ENCODE measurements around the gene PDPR.
"Not testable (repeated sequence)": the region's sequence is repeated elsewhere in the genome, so short reads cannot be mapped to it uniquely, and the experiment has no call there.

DNA sequence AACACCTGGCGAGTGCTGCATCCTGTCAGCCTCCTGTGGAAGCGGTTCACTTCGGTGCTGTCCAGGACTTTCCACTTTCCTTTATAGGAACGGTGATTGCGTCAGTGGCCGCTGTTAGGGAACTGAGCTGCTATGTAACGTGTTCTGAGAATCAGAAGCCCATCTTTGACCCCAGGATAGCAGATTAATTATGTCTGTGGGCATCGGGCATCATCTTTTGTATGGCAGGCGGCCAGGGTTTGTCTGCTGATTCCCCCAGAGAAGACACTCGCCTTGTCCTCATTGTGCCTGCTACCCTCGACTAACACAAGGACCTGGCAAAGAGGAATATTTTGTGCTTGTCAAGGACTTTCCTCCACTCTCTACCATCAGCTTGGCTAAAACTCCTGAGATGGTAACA lies 33.7 kb downstream of the PDPR start:
- TF ChIP-seq, protein P1, sequence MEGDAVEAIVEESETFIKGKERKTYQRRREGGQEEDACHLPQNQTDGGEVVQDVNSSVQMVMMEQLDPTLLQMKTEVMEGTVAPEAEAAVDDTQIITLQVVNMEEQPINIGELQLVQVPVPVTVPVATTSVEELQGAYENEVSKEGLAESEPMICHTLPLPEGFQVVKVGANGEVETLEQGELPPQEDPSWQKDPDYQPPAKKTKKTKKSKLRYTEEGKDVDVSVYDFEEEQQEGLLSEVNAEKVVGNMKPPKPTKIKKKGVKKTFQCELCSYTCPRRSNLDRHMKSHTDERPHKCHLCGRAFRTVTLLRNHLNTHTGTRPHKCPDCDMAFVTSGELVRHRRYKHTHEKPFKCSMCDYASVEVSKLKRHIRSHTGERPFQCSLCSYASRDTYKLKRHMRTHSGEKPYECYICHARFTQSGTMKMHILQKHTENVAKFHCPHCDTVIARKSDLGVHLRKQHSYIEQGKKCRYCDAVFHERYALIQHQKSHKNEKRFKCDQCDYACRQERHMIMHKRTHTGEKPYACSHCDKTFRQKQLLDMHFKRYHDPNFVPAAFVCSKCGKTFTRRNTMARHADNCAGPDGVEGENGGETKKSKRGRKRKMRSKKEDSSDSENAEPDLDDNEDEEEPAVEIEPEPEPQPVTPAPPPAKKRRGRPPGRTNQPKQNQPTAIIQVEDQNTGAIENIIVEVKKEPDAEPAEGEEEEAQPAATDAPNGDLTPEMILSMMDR (IDR thresholded peaks at IDR 0.05), result not testable (repeated sequence)
- TF ChIP-seq SIN3A (IDR thresholded peaks at IDR 0.05; ENCODE audit: borderline replicate concordance, insufficient read depth, low read depth, low read length), result not testable (repeated sequence)
- TF ChIP-seq, protein P2, sequence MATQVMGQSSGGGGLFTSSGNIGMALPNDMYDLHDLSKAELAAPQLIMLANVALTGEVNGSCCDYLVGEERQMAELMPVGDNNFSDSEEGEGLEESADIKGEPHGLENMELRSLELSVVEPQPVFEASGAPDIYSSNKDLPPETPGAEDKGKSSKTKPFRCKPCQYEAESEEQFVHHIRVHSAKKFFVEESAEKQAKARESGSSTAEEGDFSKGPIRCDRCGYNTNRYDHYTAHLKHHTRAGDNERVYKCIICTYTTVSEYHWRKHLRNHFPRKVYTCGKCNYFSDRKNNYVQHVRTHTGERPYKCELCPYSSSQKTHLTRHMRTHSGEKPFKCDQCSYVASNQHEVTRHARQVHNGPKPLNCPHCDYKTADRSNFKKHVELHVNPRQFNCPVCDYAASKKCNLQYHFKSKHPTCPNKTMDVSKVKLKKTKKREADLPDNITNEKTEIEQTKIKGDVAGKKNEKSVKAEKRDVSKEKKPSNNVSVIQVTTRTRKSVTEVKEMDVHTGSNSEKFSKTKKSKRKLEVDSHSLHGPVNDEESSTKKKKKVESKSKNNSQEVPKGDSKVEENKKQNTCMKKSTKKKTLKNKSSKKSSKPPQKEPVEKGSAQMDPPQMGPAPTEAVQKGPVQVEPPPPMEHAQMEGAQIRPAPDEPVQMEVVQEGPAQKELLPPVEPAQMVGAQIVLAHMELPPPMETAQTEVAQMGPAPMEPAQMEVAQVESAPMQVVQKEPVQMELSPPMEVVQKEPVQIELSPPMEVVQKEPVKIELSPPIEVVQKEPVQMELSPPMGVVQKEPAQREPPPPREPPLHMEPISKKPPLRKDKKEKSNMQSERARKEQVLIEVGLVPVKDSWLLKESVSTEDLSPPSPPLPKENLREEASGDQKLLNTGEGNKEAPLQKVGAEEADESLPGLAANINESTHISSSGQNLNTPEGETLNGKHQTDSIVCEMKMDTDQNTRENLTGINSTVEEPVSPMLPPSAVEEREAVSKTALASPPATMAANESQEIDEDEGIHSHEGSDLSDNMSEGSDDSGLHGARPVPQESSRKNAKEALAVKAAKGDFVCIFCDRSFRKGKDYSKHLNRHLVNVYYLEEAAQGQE (IDR thresholded peaks at IDR 0.05; ENCODE audit: insufficient read depth in 1 of 2, low read depth in 2 of 2, low read length in 1 of 2), result not testable (repeated sequence)
